Left lung (tissue), 10 donors: ENCODE data around the gene TNFRSF14. TPM values are rescaled to one million over a fixed set of nuclear protein-coding genes. Genes with fewer than 3 reads are reported as not detected.

Experiments used
- ATAC-seq: fragments of 200-7000 bp; cut with Tn5 transposase; one replicate; pipeline ENCODE4 v1.9.1; 2020; ENCODE audit warnings: moderate library complexity
- DNase-seq, 4 donors: peaks; one replicate each; pipeline ENCODE4 v3.0.0-alpha.2; 2013 to 2020
- H3K27ac ChIP-seq, 2 donors: fragments of 200-600 bp; sonication (generic) in 1 of 2; one replicate each; pipeline versions ENCODE4 v1.5.0 to v1.8.0; 2020 to 2021
- H3K27me3 ChIP-seq, 2 donors: fragments of 200-600 bp; sonication (generic) in 1 of 2; one replicate each; pipeline versions ENCODE4 v1.5.0 to v1.8.0; 2020 to 2021
- H3K36me3 ChIP-seq, 2 donors: fragments of 200-600 bp; sonication (generic) in 1 of 2; one replicate each; pipeline versions ENCODE4 v1.5.0 to v1.8.0; 2020 to 2021
- H3K4me1 ChIP-seq, 2 donors: fragments of 200-600 bp; one replicate each; pipeline ENCODE4 v1.8.0; 2021
- H3K4me3 ChIP-seq, 2 donors: fragments of 200-600 bp; sonication (generic) in 1 of 2; one replicate each; pipeline versions ENCODE4 v1.5.0 to v1.8.0; 2020 to 2021; ENCODE audit warnings: mild to moderate bottlenecking in 1 of 2
- H3K9me3 ChIP-seq, 2 donors: fragments of 200-600 bp; sonication (generic) in 1 of 2; one replicate each; pipeline versions ENCODE4 v1.5.0 to v1.8.0; 2020 to 2021
- intact Hi-C, 2 donors: fragments of 100-400 bp; cut with DNase I; formaldehyde crosslinking; loops; one replicate each; pipeline versions ENCODE4 v1.11.2 to v1.14.2; 2022
- polyA plus RNA-seq, 6 donors: library from polyadenylated mRNA; unstranded; fragments of 120-200 nt; gene quantifications; one replicate each; pipeline ENCODE4 v1.2.1, GENCODE V29; 2013; ENCODE audit not compliant: insufficient read length in 6 of 6
- total RNA-seq, 2 donors: library from RNA; stranded (reverse); fragmentation: NEBNext Ultra II Directional; extraction: Animal tissue kit (Norgen Biotek cat#: 25700); gene quantifications; one replicate each; pipeline ENCODE4 v1.2.1, GENCODE V29; 2021
- TF ChIP-seq, protein P1 (sequence below), 2 donors: fragments of 200-600 bp; sonication (generic) in 1 of 2; IDR thresholded peaks; one replicate each; pipeline versions ENCODE4 v1.5.0 to v1.8.0; 2021; ENCODE audit warnings: antibody characterized with exemption in 2 of 2
- donor health status: DM: no; HTN: yes; CAD: no.
- donor health status: DM: no; HTN: no; CAD: no.

The TNFRSF14 gene
- total and polyA plus RNA-seq, 8 donors = 24.2 to 109 (median 30.3) TPM

DNA sequence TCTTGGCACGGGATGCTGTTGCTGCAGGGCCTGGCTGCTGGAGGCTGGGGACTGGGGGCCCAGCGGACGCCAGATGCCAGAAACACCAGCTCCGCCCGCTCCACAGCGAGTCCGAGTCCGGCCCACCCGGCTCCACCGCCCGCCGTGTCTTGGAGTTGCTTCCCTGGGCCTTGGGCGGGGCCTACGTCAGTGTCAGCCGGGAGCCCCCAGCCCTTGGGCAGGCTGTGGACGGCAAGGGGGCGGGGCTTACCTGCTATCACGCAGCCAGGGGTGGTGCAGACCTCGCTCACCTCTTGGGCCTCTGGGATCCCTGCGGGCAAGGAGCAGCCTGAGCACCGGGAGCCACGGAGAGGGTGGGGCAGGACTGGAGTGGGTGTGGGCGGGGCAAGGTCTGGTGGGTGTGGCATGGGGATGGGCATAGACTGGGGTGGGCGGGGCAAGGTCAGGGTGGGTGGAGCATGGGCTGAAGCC lies 54.9 kb downstream of the TNFRSF14 start:
- H3K9me3 ChIP-seq = peaks cover 0 to 18% of the 10 kb centered on the region in 2 donors
- ATAC-seq = peak; percentile 75
- TF ChIP-seq, protein P1, sequence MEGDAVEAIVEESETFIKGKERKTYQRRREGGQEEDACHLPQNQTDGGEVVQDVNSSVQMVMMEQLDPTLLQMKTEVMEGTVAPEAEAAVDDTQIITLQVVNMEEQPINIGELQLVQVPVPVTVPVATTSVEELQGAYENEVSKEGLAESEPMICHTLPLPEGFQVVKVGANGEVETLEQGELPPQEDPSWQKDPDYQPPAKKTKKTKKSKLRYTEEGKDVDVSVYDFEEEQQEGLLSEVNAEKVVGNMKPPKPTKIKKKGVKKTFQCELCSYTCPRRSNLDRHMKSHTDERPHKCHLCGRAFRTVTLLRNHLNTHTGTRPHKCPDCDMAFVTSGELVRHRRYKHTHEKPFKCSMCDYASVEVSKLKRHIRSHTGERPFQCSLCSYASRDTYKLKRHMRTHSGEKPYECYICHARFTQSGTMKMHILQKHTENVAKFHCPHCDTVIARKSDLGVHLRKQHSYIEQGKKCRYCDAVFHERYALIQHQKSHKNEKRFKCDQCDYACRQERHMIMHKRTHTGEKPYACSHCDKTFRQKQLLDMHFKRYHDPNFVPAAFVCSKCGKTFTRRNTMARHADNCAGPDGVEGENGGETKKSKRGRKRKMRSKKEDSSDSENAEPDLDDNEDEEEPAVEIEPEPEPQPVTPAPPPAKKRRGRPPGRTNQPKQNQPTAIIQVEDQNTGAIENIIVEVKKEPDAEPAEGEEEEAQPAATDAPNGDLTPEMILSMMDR (IDR thresholded peaks at IDR 0.05) = no peak
- intact Hi-C loops = no loop called here
- no peak overlapping the region for H3K27ac ChIP-seq
- peak in 3 of 4 donors; percentile 24 to 85 (median 68) for DNase-seq
- peaks cover 0 to 5% of the 10 kb centered on the region in 2 donors for H3K4me1 ChIP-seq
- peaks cover 0 to 9% of the 10 kb centered on the region in 2 donors for H3K27me3 ChIP-seq
- H3K36me3 ChIP-seq = no peaks in the 10 kb centered on the region
- H3K4me3 ChIP-seq = peak overlapping the region in 1 of 2 donors; percentile 21

DNA sequence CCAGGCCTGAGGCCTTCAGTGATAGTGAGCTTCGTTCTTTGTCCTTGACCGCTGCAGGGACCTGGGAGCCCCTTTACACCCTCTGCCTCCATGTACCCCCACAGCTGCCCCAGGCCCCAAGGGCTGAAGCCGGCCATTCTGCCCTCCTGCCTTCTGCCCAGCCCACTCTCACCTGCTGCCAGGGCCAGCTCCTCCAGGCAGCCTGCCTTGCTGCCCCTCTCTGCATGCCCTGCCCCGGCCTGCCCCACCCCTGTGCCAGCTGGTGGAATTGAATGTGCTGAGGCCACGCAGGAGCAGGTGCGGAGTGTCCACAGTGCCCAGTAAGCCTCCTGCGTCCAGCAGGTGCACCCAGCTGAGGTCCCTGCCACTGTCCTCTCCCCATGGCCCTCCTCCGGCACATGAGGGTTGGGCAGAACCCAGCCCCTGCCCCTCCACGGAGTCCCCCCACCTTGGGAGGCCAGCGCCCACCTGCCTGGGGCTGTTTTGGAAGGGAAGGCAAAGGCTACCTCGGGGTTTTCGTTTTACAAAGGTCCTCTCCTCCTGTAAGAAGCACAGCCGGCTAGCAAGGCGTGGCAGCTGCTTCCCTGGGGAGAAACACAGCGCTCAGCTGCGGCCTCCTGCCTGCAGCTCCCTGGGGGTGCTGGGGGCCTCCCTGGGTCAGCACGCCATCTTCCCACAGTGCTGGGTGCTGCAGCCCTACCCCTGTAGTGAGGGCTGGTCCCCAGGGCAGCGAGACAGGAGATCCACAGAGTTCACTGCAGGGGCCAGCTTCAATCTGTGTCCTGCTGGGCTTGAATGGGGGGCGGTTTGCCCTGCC lies 55.7 kb downstream of the TNFRSF14 start:
- TF ChIP-seq, protein P1 (IDR thresholded peaks at IDR 0.05) = no peak

DNA sequence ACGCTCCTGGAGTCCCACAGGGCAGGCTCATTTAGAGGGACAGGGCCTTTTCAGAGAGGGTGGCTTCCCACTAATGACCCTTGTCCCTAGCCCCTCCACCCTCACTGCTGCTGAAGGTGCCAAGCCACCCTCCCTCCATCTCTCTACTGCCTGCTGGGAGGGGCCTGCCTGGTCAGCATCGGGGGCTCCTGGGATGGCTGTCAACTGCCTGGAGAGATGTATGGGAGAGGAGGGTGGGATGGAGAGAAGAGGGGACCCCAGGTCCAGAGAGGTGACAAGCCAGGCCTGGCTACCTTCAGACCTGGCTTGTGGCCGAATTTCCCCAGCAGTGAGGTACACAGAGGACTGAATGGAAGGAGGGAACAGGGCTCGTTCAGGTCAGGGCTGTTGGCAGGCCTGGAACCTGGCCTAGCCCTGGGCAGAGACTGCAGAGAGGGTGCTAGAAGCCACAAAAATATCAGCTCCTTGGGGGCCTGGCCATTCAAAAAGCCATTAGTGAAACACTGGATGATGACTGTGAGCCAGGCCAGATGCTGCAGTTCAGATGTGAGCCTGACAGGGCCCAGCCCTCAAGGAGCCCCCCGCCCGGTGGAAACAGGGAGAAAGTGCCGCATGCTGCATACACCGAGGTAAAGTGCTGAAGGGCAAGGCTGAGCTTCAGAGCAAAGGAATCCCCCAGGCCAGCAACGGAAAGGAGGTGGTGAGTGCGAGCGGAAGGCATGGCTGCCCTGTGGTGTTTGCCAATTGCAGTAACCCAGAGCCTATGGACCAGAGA lies 56.6 kb downstream of the TNFRSF14 start:
- H3K27me3 ChIP-seq = peaks cover 0 to 9% of the 10 kb centered on the region in 2 donors
- no peak overlapping the region for H3K4me3 ChIP-seq
- TF ChIP-seq, protein P1 (IDR thresholded peaks at IDR 0.05) = no peak
- DNase-seq = no peak
- peaks cover 0 to 5% of the 10 kb centered on the region in 2 donors for H3K4me1 ChIP-seq
- H3K9me3 ChIP-seq = peaks cover 0 to 23% of the 10 kb centered on the region in 2 donors
- H3K36me3 ChIP-seq = no peaks in the 10 kb centered on the region
- ATAC-seq = no peak
- intact Hi-C loops = no loop called here
- H3K27ac ChIP-seq = no peak overlapping the region

More for the DNA sequence above, 55.7 kb downstream of the TNFRSF14 start:
- ATAC-seq = no peak
- Histone ChIP-seq H3K36me3 (no peaks in the 10 kb centered on the region), H3K4me1 (peaks cover 0 to 5% of the 10 kb centered on the region in 2 donors), H3K4me3 (no peak overlapping the region), H3K27me3 (peaks cover 0 to 9% of the 10 kb centered on the region in 2 donors), H3K27ac (no peak overlapping the region), H3K9me3 (peaks cover 0 to 22% of the 10 kb centered on the region in 2 donors)
- DNase-seq = no peak
- intact Hi-C loops = no loop called here

Other genes with a start within 250 kb of the TNFRSF14 start
- 1 to 10 TPM; 7.5 to 9.8 TPM for gene MORN1, start 164.8 kb upstream of the TNFRSF14 start, total RNA-seq
- gene MORN1, start 164.8 kb upstream of the TNFRSF14 start, polyA plus RNA-seq = 10 to 100 TPM; 12.8 to 17.8 (median 15.1) TPM
- 100 to 1,000 TPM; 163 to 167 TPM for gene RER1, start 164.5 kb upstream of the TNFRSF14 start, total RNA-seq
- 100 to 1,000 TPM in 2 of 6 donors, 10 to 100 TPM in 4; 89.6 to 107 (median 98.3) TPM for gene RER1, start 164.5 kb upstream of the TNFRSF14 start, polyA plus RNA-seq
- 10 to 100 TPM; 14.3 to 16.3 TPM for gene PEX10, start 143.8 kb upstream of the TNFRSF14 start, total RNA-seq
- 10 to 100 TPM; 15.5 to 22.9 (median 19.2) TPM for gene PEX10, start 143.8 kb upstream of the TNFRSF14 start, polyA plus RNA-seq
- gene PLCH2, start 80.1 kb upstream of the TNFRSF14 start, total RNA-seq = 1 to 10 TPM in 1 of 2 donors, under 1 TPM in 1; 0.67 to 1.3 TPM
- 1 to 10 TPM; 2.3 to 6.5 (median 4.4) TPM for gene PLCH2, start 80.1 kb upstream of the TNFRSF14 start, polyA plus RNA-seq
- 10 to 100 TPM; 29.2 to 29.9 TPM for gene PANK4, start 29.8 kb upstream of the TNFRSF14 start, total RNA-seq
- 10 to 100 TPM; 23.2 to 30.9 (median 26.6) TPM for gene PANK4, start 29.8 kb upstream of the TNFRSF14 start, polyA plus RNA-seq
- gene HES5, start 26.1 kb upstream of the TNFRSF14 start, total RNA-seq = 1 to 10 TPM in 1 of 2 donors, under 1 TPM in 1; 0.89 to 1.2 TPM
- gene HES5, start 26.1 kb upstream of the TNFRSF14 start, polyA plus RNA-seq = under 1 TPM; 0.21 to 0.91 (median 0.48) TPM
- 10 to 100 TPM; 33.2 to 43.4 TPM for gene PRXL2B, start 30.4 kb downstream of the TNFRSF14 start, total RNA-seq
- 10 to 100 TPM; 36.9 to 62.5 (median 49.2) TPM for gene PRXL2B, start 30.4 kb downstream of the TNFRSF14 start, polyA plus RNA-seq
- gene MMEL1, start 76.6 kb downstream of the TNFRSF14 start, total RNA-seq = 1 to 10 TPM; 3.4 TPM
- gene MMEL1, start 76.6 kb downstream of the TNFRSF14 start, polyA plus RNA-seq = 1 to 10 TPM; 3.4 to 9.1 (median 5.2) TPM
- gene TTC34, start 245.3 kb downstream of the TNFRSF14 start, total RNA-seq = 1 to 10 TPM in 1 of 2 donors, under 1 TPM in 1; 0.44 to 1.2 TPM
- gene TTC34, start 245.3 kb downstream of the TNFRSF14 start, polyA plus RNA-seq = under 1 TPM; 0.58 to 0.91 (median 0.69) TPM